Uterus (tissue), 4 donors: ENCODE data around the gene SEPHS1. TPM values are rescaled to one million over a fixed set of nuclear protein-coding genes. Genes with fewer than 3 reads are reported as not detected.

Experiments used
- DNase-seq, 2 donors: peaks; one replicate each; pipeline ENCODE4 v3.0.0-alpha.2; 2019 to 2020
- H3K27ac ChIP-seq, 2 donors: fragments of 200-600 bp; sonication (generic); 1 replicate in 1 of 2; 2 replicates in 1 of 2; pipeline ENCODE4 v1.5.1; 2016 to 2018
- H3K27me3 ChIP-seq, 2 donors: fragments of 200-600 bp; sonication (generic); one replicate each; pipeline ENCODE4 v1.5.1; 2018 to 2019; ENCODE audit warnings: control low read depth in 1 of 2
- H3K36me3 ChIP-seq, 2 donors: fragments of 200-600 bp; sonication (generic); one replicate each; pipeline ENCODE4 v1.5.1; 2019; ENCODE audit warnings: control low read depth in 1 of 2
- H3K4me1 ChIP-seq, 2 donors: fragments of 200-600 bp; sonication (generic); one replicate each; pipeline ENCODE4 v1.5.1; 2018 to 2019; ENCODE audit warnings: control low read depth in 1 of 2
- H3K4me3 ChIP-seq, 2 donors: fragments of 200-600 bp; sonication (generic); 1 replicate in 1 of 2; 2 replicates in 1 of 2; pipeline ENCODE4 v1.5.1; 2018 to 2019; ENCODE audit warnings: mild to moderate bottlenecking in 1 of 2
- H3K9me3 ChIP-seq, 2 donors: fragments of 200-600 bp; sonication (generic); one replicate each; pipeline ENCODE4 v1.5.1; 2019; ENCODE audit warnings: control low read depth in 1 of 2
- CTCF ChIP-seq, 4 experiments: fragments of 200-600 bp in 2 of 4; fragments of 450-650 bp in 2 of 4; sonication (generic) in 2 of 4; IDR thresholded peaks; one replicate each; pipeline ENCODE4 v1.5.1; 2016 to 2019; ENCODE audit warnings: antibody characterized with exemption in 4 of 4, mild to moderate bottlenecking in 2 of 4, moderate library complexity in 1 of 4
- POLR2A ChIP-seq, 2 donors: fragments of 450-650 bp; IDR thresholded peaks; one replicate each; pipeline ENCODE4 v1.6.1; 2016; ENCODE audit warnings: antibody characterized with exemption in 2 of 2, mild to moderate bottlenecking in 1 of 2, moderate library complexity in 1 of 2
- intact Hi-C: fragments of 100-400 bp; cut with DNase I; formaldehyde crosslinking; loops from one replicate; pipeline ENCODE4 v1.15.1; 2023; ENCODE audit warnings: low total_unique reads
- total RNA-seq, 4 donors: library from RNA; depleted of rRNA in 3 of 4; stranded (reverse); fragments of >200 nt in 3 of 4; gene quantifications; one replicate each; pipeline versions ENCODE4 v1.1.0 to v1.2.4, GENCODE V29; 2014 to 2023
- donor health status: DM: yes; HTN: yes; CAD: no.

SEPHS1 gene
- total RNA-seq, 4 donors from 2014 or later = 11.2 to 106 (median 34.8) TPM

DNA sequence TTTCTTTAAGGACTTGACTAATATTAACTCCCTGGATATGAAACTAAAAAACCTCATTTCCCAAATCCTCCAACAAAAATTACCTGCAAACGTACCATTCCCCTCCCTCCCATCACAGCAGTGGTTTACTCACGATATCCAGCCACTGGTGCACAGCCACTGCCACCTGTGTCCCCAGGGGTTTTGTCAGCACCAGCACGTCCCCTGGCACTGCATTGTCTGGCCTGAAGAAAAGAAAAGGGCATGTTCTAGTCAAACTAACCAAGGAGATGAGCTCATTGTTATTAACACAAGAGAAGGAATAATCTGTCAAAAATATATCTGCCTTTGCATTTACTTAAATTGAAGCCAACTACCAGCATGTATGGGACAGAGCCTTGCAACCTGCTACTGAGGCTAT lies 18.5 kb downstream of the SEPHS1 start:
- no peak for DNase-seq
- Histone ChIP-seq H3K4me3 (no peak overlapping the region), H3K27ac (no peak overlapping the region), H3K36me3 (no peaks in the 10 kb centered on the region), H3K9me3 (no peaks in the 10 kb centered on the region), H3K27me3 (no peaks in the 10 kb centered on the region), H3K4me1 (no peaks in the 10 kb centered on the region)
- intact Hi-C loops = no loop called here
- TF ChIP-seq CTCF (IDR thresholded peaks at IDR 0.05) = no peak
- TF ChIP-seq POLR2A (IDR thresholded peaks at IDR 0.05) = no peak

DNA sequence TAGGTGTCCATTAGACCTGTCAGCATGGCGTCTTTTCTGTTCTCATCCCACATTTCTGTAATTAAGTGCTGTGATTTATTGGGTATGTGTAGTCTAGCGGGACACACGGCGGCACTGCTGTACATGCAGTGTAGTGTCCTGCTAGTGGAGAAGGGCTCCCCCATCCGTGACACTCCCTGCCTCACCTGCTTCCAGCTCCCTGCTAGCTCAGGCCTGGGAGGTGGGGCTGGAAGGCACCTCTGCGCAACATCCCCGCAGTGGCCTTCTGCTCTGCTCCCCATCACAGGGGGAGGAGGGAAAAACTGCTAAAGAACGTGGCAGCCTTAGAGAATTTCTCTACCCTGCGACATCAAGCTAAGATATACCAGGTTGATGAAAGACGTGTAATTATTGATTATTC lies 19.5 kb downstream of the SEPHS1 start:
- H3K4me1 ChIP-seq = no peaks in the 10 kb centered on the region
- no peak overlapping the region for H3K4me3 ChIP-seq
- intact Hi-C loops = no loop called here
- H3K9me3 ChIP-seq = no peaks in the 10 kb centered on the region
- no peak overlapping the region for H3K27ac ChIP-seq
- no peak for DNase-seq
- H3K27me3 ChIP-seq = no peaks in the 10 kb centered on the region
- TF ChIP-seq POLR2A (IDR thresholded peaks at IDR 0.05) (no peak), CTCF (IDR thresholded peaks at IDR 0.05) (no peak)
- H3K36me3 ChIP-seq = no peaks in the 10 kb centered on the region

DNA sequence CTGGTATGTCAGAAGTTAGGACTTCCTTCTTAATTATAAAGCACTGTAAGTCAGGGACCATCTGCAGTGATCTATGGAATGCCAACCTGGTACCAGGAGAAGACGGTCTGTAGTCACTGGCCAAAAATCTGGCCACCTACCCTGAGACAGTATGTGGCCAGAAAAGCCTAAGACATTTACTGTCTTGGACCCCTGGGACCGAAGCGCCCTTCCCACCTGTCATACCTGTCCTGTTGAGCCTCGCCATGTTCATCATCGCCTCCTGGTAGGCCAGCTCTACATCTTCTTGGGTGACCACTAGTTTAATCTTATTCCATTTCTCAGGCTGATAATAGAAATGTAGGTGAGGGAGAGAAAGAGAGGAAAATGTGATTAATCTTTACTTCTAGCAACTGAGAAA lies 20.0 kb downstream of the SEPHS1 start:
- no peaks in the 10 kb centered on the region for H3K4me1 ChIP-seq
- H3K9me3 ChIP-seq = no peaks in the 10 kb centered on the region
- intact Hi-C loops = no loop called here
- H3K27ac ChIP-seq = no peak overlapping the region
- H3K4me3 ChIP-seq = no peak overlapping the region
- H3K36me3 ChIP-seq = no peaks in the 10 kb centered on the region
- H3K27me3 ChIP-seq = no peaks in the 10 kb centered on the region
- DNase-seq = no peak
- TF ChIP-seq POLR2A (IDR thresholded peaks at IDR 0.05) = no peak
- no peak for TF ChIP-seq CTCF (IDR thresholded peaks at IDR 0.05)

DNA sequence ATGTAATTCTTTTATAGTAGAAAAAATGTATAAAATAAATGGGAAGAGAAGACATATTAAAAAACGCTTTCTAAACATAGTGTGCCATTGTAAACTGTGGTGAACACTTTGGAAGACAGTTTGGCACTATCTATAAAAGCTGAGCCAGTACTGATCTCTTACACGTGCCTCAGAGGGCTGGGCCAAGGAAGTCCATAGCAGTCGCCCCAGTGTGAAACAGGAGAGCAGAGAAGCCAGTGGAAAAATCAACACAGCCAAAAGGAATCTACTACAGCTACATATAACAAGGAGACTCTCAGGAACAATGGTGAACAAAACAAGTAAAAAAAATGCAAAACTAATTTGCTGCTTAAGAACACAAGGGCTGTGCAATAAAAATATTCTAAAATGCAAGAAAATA lies 20.6 kb downstream of the SEPHS1 start:
- no peak overlapping the region for H3K27ac ChIP-seq

GRCh38 chr10:13322615-13323148 lies 25.4 kb downstream of the SEPHS1 start:
- Histone ChIP-seq H3K4me1 (no peaks in the 10 kb centered on the region), H3K27ac (no peak overlapping the region), H3K4me3 (no peak overlapping the region), H3K27me3 (no peaks in the 10 kb centered on the region), H3K9me3 (no peaks in the 10 kb centered on the region), H3K36me3 (no peaks in the 10 kb centered on the region)
- no peak for DNase-seq
- intact Hi-C loops = no loop called here
- no peak for TF ChIP-seq POLR2A (IDR thresholded peaks at IDR 0.05)
- no peak for TF ChIP-seq CTCF (IDR thresholded peaks at IDR 0.05)

More for the DNA sequence above, 20.6 kb downstream of the SEPHS1 start:
- no peaks in the 10 kb centered on the region for H3K9me3 ChIP-seq
- no peaks in the 10 kb centered on the region for H3K27me3 ChIP-seq
- H3K4me1 ChIP-seq = no peaks in the 10 kb centered on the region
- no peak overlapping the region for H3K4me3 ChIP-seq
- DNase-seq = no peak
- intact Hi-C loops = no loop called here
- TF ChIP-seq POLR2A (IDR thresholded peaks at IDR 0.05) = no peak
- no peak for TF ChIP-seq CTCF (IDR thresholded peaks at IDR 0.05)
- no peaks in the 10 kb centered on the region for H3K36me3 ChIP-seq
